IMR-90 (cell line): ENCODE results near the gene YY1AP1.

Source experiments
- CEBPB ChIP-seq: IDR thresholded peaks from 2 replicates; pipeline ENCODE4 v1.6.1; 2012; ENCODE audit warnings: low read depth, low read length, improper control_type of control experiment
- CHD1 ChIP-seq: IDR thresholded peaks from 2 replicates; pipeline ENCODE4 v1.6.1; 2012; ENCODE audit warnings: low read depth, low read length, improper control_type of control experiment
- CTCF ChIP-seq: conservative IDR thresholded peaks from 2 replicates; pipeline ENCODE4 v1.5.1; 2012; ENCODE audit warnings: mild to moderate bottlenecking, low read depth, low read length, improper control_type of control experiment
- ELK1 ChIP-seq: fragments of 150-350 bp; IDR thresholded peaks from 2 replicates; pipeline ENCODE4 v1.6.1; 2016; ENCODE audit warnings: low read depth, mild to moderate bottlenecking, low read length, moderate library complexity, borderline replicate concordance
- FOS ChIP-seq: fragments of 150-350 bp; IDR thresholded peaks from 2 replicates; pipeline ENCODE4 v1.6.1; 2016; ENCODE audit warnings: low read depth, low read length
- MXI1 ChIP-seq: IDR thresholded peaks from 2 replicates; pipeline ENCODE4 v1.6.1; 2012; ENCODE audit warnings: low read depth, mild to moderate bottlenecking, low read length, moderate library complexity, borderline replicate concordance
- NFE2L2 ChIP-seq: fragments of 150-350 bp; IDR thresholded peaks from 2 replicates; pipeline ENCODE4 v1.6.1; 2016; ENCODE audit warnings: low read depth, mild to moderate bottlenecking, low read length
- POLR2A ChIP-seq: IDR thresholded peaks from 2 replicates; pipeline ENCODE4 v1.6.1; 2012; ENCODE audit warnings: mild to moderate bottlenecking, low read depth, low read length
- RAD21 ChIP-seq: IDR thresholded peaks from 2 replicates; pipeline ENCODE4 v1.6.1; 2012; ENCODE audit warnings: low read length, improper control_type of control experiment
- RFX5 ChIP-seq: IDR thresholded peaks from 2 replicates; pipeline ENCODE4 v1.8.0; 2012; ENCODE audit warnings: low read depth, mild to moderate bottlenecking, low read length, moderate library complexity
- SMC3 ChIP-seq: fragments of 150-350 bp; IDR thresholded peaks from 2 replicates; pipeline ENCODE4 v1.6.1; 2016; ENCODE audit warnings: low read depth, mild to moderate bottlenecking, antibody characterized with exemption, low read length, moderate library complexity

GRCh38 chr1:155657463-155657862, 31.1 kb downstream of the YY1AP1 start:
- no peak for TF ChIP-seq CTCF
- no peak for TF ChIP-seq CHD1
- no peak for TF ChIP-seq SMC3
- no peak for TF ChIP-seq POLR2A
- no peak for TF ChIP-seq NFE2L2
- TF ChIP-seq CEBPB, result no peak
- TF ChIP-seq FOS, result no peak
- TF ChIP-seq RFX5, result no peak
- TF ChIP-seq MXI1, result no peak
- TF ChIP-seq ELK1, result no peak
- no peak for TF ChIP-seq RAD21
